Panc1 (cell line): Measurements from ENCODE around the gene LBR. TPM values are rescaled to one million over a fixed set of nuclear protein-coding genes. Genes with fewer than 3 reads are reported as not detected.

Experiments used
- ATAC-seq: fragments of 200-7000 bp; cut with Tn5 transposase; 2 replicates; pipeline ENCODE4 v1.9.1; 2020; ENCODE audit warnings: mild to moderate bottlenecking, moderate library complexity
- BruUV-seq: library from RNA; stranded (reverse); fragments of 400-500 nt; replicated peaks from 2 replicates; lab custom pipeline; 2021; lab: Mats Ljungman, UMichigan
- CTCF ChIA-PET: fragments of 300-600 bp; sonication (Branson Sonifier 250); formaldehyde crosslinking; loops from one replicate; lab custom pipeline; 2022; ENCODE audit warnings: antibody characterized with exemption; lab: Charles Lee
- POLR2A ChIA-PET: fragments of 300-600 bp; sonication (Branson Sonifier 250); formaldehyde crosslinking; loops from one replicate; lab custom pipeline; 2022; ENCODE audit warnings: antibody characterized with exemption; lab: Charles Lee
- DNase-seq: peaks from one replicate; pipeline ENCODE4 v3.0.0-alpha.2; 2010; ENCODE audit warnings: low read depth, low spot score
- H3K27ac ChIP-seq: 2 replicates; pipeline ENCODE4 v1.5.1; 2011; ENCODE audit warnings: mild to moderate bottlenecking, low read length, inconsistent platforms
- H3K27me3 ChIP-seq: fragments of 200-500 bp; sonication (Bioruptor generic); 2 replicates; pipeline ENCODE4 v1.6.0; 2014; ENCODE audit warnings: low read length, inconsistent platforms; ENCODE audit not compliant: control insufficient read depth, insufficient read depth
- H3K36me3 ChIP-seq: fragments of 200-500 bp; sonication (Bioruptor generic); 2 replicates; pipeline ENCODE4 v1.5.1; 2014; ENCODE audit warnings: inconsistent platforms, mild to moderate bottlenecking, low read length, moderate library complexity; ENCODE audit not compliant: control insufficient read depth, insufficient read depth
- H3K4me1 ChIP-seq: 2 replicates; pipeline ENCODE4 v1.5.1; 2011; ENCODE audit warnings: inconsistent platforms, mild to moderate bottlenecking, low read length, moderate library complexity; ENCODE audit not compliant: control insufficient read depth, insufficient read depth
- H3K4me3 ChIP-seq, 2 experiments: 2 replicates each; pipeline ENCODE4 v1.5.1; 2011 to 2012; ENCODE audit warnings: low read depth in 2 of 2, low read length in 2 of 2, mild to moderate bottlenecking in 2 of 2, inconsistent platforms in 1 of 2, moderate library complexity in 1 of 2
- H3K9me3 ChIP-seq: fragments of 200-500 bp; sonication (Bioruptor generic); 2 replicates; pipeline ENCODE4 v1.5.1; 2014; ENCODE audit warnings: low read depth, mild to moderate bottlenecking, inconsistent platforms, low read length, moderate library complexity; ENCODE audit not compliant: control insufficient read depth, insufficient read depth
- CTCF ChIP-seq: fragments of 450-650 bp; IDR thresholded peaks from 2 replicates; pipeline ENCODE4 v1.5.1; 2017; ENCODE audit warnings: mild to moderate bottlenecking
- POLR2AphosphoS5 ChIP-seq: IDR thresholded peaks from 2 replicates; pipeline ENCODE4 v1.6.1; 2012; ENCODE audit warnings: mild to moderate bottlenecking, low read depth, low read length, moderate library complexity
- REST ChIP-seq, 2 experiments: IDR thresholded peaks; 2 replicates each; pipeline ENCODE4 v1.6.1; 2011 to 2012; ENCODE audit warnings: low read depth in 2 of 2, control low read depth in 1 of 2, low read length in 1 of 2, mild to moderate bottlenecking in 1 of 2, moderate library complexity in 1 of 2; ENCODE audit not compliant: insufficient read depth in 1 of 2
- SIN3A ChIP-seq: IDR thresholded peaks from 2 replicates; pipeline ENCODE4 v1.6.1; 2012; ENCODE audit warnings: low read depth, mild to moderate bottlenecking, low read length, moderate library complexity, borderline replicate concordance; ENCODE audit not compliant: insufficient read depth
- TCF7L2 ChIP-seq: IDR thresholded peaks from 2 replicates; pipeline ENCODE4 v1.6.1; 2011; ENCODE audit warnings: mild to moderate bottlenecking, low read depth, low read length, inconsistent platforms
- in situ Hi-C: cut with HindIII; loops from 2 replicates; pipeline ENCODE4 v1.10.0; 2016; ENCODE audit warnings: low sequenced_read_pairs, low pct_unique_long_range_greater_than_20kb
- intact Hi-C: fragments of 100-400 bp; cut with micrococcal nuclease; formaldehyde crosslinking; loops from one replicate; pipeline ENCODE4 v1.10.0; 2022; ENCODE audit not compliant: unreplicated experiment
- total RNA-seq: library from RNA; stranded (reverse); gene quantifications from one replicate; pipeline ENCODE4 v1.2.1, GENCODE V29; 2021; ENCODE audit not compliant: unreplicated experiment

LBR gene
- total RNA-seq, 1 experiment from 2014 or later: 58.2 TPM

- H3K36me3 ChIP-seq: peaks cover 6% of the 10 kb centered on the region
- no peaks in the 10 kb centered on the region for H3K9me3 ChIP-seq
- no peak overlapping the region for H3K27ac ChIP-seq
- BruUV-seq: no TSS peak
- H3K4me1 ChIP-seq: no peaks in the 10 kb centered on the region
- intact Hi-C loops: no loop called here
- in situ Hi-C loops: no loop called here
- no peak overlapping the region for H3K4me3 ChIP-seq
- ChIA-PET POLR2A (no interaction called here), CTCF (no interaction called here)
- TF ChIP-seq POLR2AphosphoS5 (no peak), CTCF (no peak; the same call in 1 of the 2 replicates), SIN3A (no peak), TCF7L2 (no peak), REST (IDR thresholded peaks at IDR 0.05; ENCODE audit: insufficient read depth in 1 of 2, low read depth in 2 of 2, low read length in 1 of 2) (no peak)
- DNase-seq (no peak), ATAC-seq (no peak)
- H3K27me3 ChIP-seq: no peaks in the 10 kb centered on the region
These were observed 14.0 kb downstream of the LBR start for GRCh38 chr1:225413708-225414375.

- DNase-seq (no peak), ATAC-seq (no peak)
- Histone ChIP-seq H3K9me3 (no peaks in the 10 kb centered on the region), H3K4me3 (no peak overlapping the region), H3K4me1 (no peaks in the 10 kb centered on the region), H3K27ac (no peak overlapping the region), H3K27me3 (no peaks in the 10 kb centered on the region), H3K36me3 (peaks cover 6% of the 10 kb centered on the region)
- ChIA-PET CTCF (no interaction called here), POLR2A (interaction anchor here (0.6 kb wide), 1 partner anchor 13 kb away, joined by 3 read pairs; no protein-coding TSS in a partner anchor)
- intact Hi-C loops (no loop called here), in situ Hi-C loops (no loop called here)
- no TSS peak for BruUV-seq
- TF ChIP-seq CTCF: no peak
- TF ChIP-seq SIN3A: no peak
- no peak for TF ChIP-seq TCF7L2
- no peak for TF ChIP-seq POLR2AphosphoS5
- no peak for TF ChIP-seq REST (IDR thresholded peaks at IDR 0.05; ENCODE audit: insufficient read depth in 1 of 2, low read depth in 2 of 2, low read length in 1 of 2)
These were observed 15.0 kb downstream of the LBR start for GRCh38 chr1:225412803-225413351.
